Activated CD4-positive, alpha-beta T cell treated with anti-CD3 and anti-CD28 coated beads, Interleukin-2, amount 10 ng/mL, durations not matched to agents 24 days and 14 days (primary cell): ENCODE measurements around the gene TAGAP. TPM values are rescaled to one million over a fixed set of nuclear protein-coding genes. Genes with fewer than 3 reads are reported as not detected.
"Not testable (repeated sequence)": the region's sequence is repeated elsewhere in the genome, so short reads cannot be mapped to it uniquely, and the experiment has no call there.

Experiments used
- DNase-seq: peaks from one replicate; pipeline ENCODE4 v3.0.0; 2022
- H3K27ac Mint-ChIP-seq: one replicate; pipeline ENCODE4 v1.8.0; 2022; ENCODE audit warnings: mild to moderate bottlenecking, mixed read lengths
- H3K27me3 Mint-ChIP-seq: one replicate; pipeline ENCODE4 v1.8.0; 2022; ENCODE audit warnings: mixed read lengths
- H3K36me3 Mint-ChIP-seq: one replicate; pipeline ENCODE4 v1.8.0; 2022; ENCODE audit warnings: low read depth, mild to moderate bottlenecking, mixed read lengths
- H3K4me1 Mint-ChIP-seq: one replicate; pipeline ENCODE4 v1.8.0; 2021; ENCODE audit warnings: mixed read lengths
- H3K4me3 Mint-ChIP-seq: one replicate; pipeline ENCODE4 v1.8.0; 2022; ENCODE audit warnings: mild to moderate bottlenecking, moderate library complexity, mixed read lengths
- H3K9me3 Mint-ChIP-seq: one replicate; pipeline ENCODE4 v1.8.0; 2021; ENCODE audit warnings: mixed read lengths
- intact Hi-C: fragments of 100-400 bp; cut with micrococcal nuclease; formaldehyde crosslinking; loops from one replicate; pipeline ENCODE4 v1.15.1; 2023
- total RNA-seq: library from RNA; stranded (reverse); gene quantifications from 2 replicates; pipeline ENCODE4 v1.2.3, GENCODE V29; 2022

The TAGAP gene
- total RNA-seq, 1 donor from 2014 or later: 183 TPM

DNA sequence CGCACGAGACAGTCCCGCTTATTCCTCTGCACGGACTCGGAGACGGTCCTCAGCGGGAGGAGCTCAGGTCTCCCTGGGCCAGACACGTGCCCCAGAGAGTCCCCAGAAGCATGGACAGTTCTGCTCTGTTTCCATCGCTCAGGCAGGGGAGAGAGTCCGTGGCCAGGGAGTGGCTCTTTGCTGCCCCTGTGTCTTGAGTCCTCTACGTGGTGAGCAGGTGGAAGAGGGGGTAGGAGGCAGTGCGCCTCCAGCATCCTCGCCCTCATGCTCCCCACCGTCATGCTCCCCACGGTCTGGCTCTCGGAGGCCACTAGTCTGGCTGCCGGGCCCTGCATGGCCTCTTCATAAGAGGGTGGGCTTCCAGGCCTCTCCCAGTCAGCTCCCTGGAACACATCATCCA lies 8.9 kb downstream of the TAGAP start:
- intact Hi-C loops: no loop called here
- Mint-ChIP-seq H3K9me3 (no peaks in the 10 kb centered on the region), H3K27ac (peak overlapping the region; percentile 37), H3K36me3 (peaks cover 64% of the 10 kb centered on the region), H3K4me3 (peak overlapping the region; percentile 34), H3K27me3 (no peaks in the 10 kb centered on the region), H3K4me1 (peaks cover 38% of the 10 kb centered on the region)
- DNase-seq: no peak

GRCh38 chr6:159033160-159034049 lies 11.4 kb downstream of the TAGAP start:
- Mint-ChIP-seq H3K27ac (peak overlapping the region; percentile 72), H3K9me3 (no peaks in the 10 kb centered on the region), H3K36me3 (peaks cover 40% of the 10 kb centered on the region), H3K4me1 (peaks cover 22% of the 10 kb centered on the region), H3K4me3 (no peak overlapping the region), H3K27me3 (no peaks in the 10 kb centered on the region)
- no peak for DNase-seq
- intact Hi-C loops: no loop called here

DNA sequence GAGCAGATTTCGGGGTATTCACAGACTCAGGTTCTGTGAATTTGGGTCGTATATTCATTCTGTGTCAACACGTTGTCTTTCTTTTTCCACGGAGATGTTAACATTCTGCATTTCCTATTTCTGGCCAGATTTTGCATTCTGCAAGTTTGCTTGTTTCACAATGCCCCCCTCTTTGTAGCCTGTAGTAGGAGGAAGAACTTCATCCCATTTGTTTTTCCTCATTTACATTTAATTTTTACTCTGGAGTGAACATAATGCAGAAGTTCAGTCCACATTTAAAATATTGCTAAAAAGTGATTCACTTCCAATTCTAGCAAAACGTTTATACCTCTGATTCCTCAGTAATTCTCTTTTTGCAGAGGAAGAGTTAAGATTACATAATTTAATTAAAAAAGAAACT lies 12.9 kb downstream of the TAGAP start:
- no peaks in the 10 kb centered on the region for H3K27me3 Mint-ChIP-seq
- no peak overlapping the region for H3K4me3 Mint-ChIP-seq
- peaks cover 31% of the 10 kb centered on the region for H3K36me3 Mint-ChIP-seq
- intact Hi-C loops: no loop called here
- peaks cover 15% of the 10 kb centered on the region for H3K4me1 Mint-ChIP-seq
- DNase-seq: no peak
- no peak overlapping the region for H3K27ac Mint-ChIP-seq
- peaks cover 3% of the 10 kb centered on the region for H3K9me3 Mint-ChIP-seq

- Mint-ChIP-seq H3K27ac (no peak overlapping the region), H3K4me3 (no peak overlapping the region), H3K9me3 (peaks cover 13% of the 10 kb centered on the region), H3K4me1 (peaks cover 5% of the 10 kb centered on the region), H3K27me3 (no peaks in the 10 kb centered on the region), H3K36me3 (peaks cover 21% of the 10 kb centered on the region)
- intact Hi-C loops: no loop called here
- DNase-seq: no peak
These were observed 14.6 kb downstream of the TAGAP start for GRCh38 chr6:159030168-159030567.

DNA sequence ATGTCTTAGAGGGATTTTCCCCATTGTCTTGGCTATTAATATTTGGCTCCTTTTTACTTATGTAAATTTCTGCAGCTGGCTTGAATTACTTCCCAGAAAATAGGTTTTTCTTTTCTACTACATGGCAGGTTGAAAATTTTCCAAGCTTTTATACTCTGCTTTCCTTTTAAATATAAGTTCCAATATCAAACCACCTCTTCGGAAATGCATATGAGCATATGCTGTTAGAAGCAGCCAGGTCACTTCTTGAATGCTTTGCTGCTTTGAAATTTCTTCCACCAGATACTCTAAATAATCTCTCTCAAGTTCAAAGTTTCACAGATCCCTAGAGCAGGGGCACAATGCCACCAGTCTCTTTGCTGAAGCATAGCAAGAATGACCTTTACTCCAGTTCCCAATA lies 19.6 kb downstream of the TAGAP start:
- H3K27me3 Mint-ChIP-seq, DNase-seq, H3K4me1 Mint-ChIP-seq, H3K27ac Mint-ChIP-seq, H3K4me3 Mint-ChIP-seq, intact Hi-C loops: not testable (repeated sequence)
- Mint-ChIP-seq H3K36me3 (peaks cover 26% of the 10 kb centered on the region), H3K9me3 (peaks cover 29% of the 10 kb centered on the region)

DNA sequence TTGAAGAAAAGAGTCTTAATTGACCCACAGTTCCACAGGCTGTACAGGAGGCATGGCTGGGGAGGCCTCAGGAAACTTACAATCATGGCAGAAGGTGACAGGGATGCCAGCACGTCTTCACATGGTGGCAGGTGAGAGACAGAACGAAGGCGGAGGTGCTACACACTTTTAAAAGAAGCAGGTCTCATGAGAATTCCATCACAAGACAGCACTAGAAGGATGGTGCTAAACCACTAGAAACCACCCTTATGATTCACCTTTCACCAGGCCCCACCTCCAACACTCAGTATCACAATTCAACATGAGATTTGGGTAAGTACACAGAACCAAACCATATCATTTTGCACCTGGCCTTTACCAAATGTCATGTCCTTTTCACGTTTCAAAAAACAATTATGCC lies 20.9 kb downstream of the TAGAP start:
- Mint-ChIP-seq H3K27me3 (no peaks in the 10 kb centered on the region), H3K4me1 (peaks cover 15% of the 10 kb centered on the region), H3K27ac (peak overlapping the region; percentile 87), H3K4me3 (no peak overlapping the region), H3K9me3 (peaks cover 29% of the 10 kb centered on the region), H3K36me3 (peaks cover 26% of the 10 kb centered on the region)
- intact Hi-C loops: no loop called here
- DNase-seq: no peak

- no peak overlapping the region for H3K27ac Mint-ChIP-seq
- peaks cover 34% of the 10 kb centered on the region for H3K4me1 Mint-ChIP-seq
- H3K36me3 Mint-ChIP-seq: peaks cover 13% of the 10 kb centered on the region
- H3K4me3 Mint-ChIP-seq: no peak overlapping the region
- no peak for DNase-seq
- intact Hi-C loops: no loop called here
- no peaks in the 10 kb centered on the region for H3K27me3 Mint-ChIP-seq
- peaks cover 17% of the 10 kb centered on the region for H3K9me3 Mint-ChIP-seq
These were observed 24.8 kb downstream of the TAGAP start for GRCh38 chr6:159020011-159020410.

DNA sequence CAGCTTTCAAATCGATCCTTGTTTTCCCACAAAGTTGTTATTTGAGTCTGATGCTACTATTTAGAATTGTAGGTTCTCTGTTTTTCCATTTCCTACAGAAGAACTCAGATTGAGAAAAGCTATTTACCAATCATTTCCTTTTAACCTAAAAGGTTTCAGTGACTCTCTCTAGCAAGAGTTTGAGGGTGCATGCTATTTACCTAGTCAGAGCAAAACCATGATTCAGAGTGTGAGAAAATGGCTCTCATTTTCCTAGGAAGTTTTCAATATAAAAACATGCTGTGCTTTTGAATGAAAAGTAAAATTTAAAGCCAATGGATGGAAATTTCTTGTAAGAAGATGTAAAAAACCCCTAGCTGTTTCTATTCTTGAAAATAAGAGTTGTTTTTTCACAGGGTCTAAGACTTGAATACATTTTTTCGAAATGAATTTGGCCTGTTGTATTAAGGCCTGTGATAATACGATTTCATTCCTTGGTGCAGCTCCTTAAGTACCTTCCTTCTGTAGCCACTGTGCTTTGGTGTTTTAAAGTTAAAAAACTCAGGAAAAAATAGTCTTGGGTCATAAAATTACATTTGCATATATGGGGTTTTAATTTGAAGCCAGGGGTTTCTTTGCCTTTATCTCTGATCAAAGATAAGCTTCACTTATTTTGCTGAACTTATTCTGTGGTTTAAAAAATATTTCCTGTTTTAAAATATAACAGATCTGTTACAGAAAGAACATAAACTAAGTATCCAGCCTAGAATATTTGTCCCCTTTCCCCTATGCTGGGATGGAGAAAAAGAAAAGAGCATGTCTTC lies 26.8 kb downstream of the TAGAP start:
- Mint-ChIP-seq H3K9me3 (peaks cover 9% of the 10 kb centered on the region), H3K27me3 (no peaks in the 10 kb centered on the region), H3K4me3 (peak overlapping the region; percentile 45), H3K27ac (peak overlapping the region; percentile 79), H3K4me1 (peaks cover 42% of the 10 kb centered on the region), H3K36me3 (peaks cover 6% of the 10 kb centered on the region)
- DNase-seq: no peak
- intact Hi-C loops: loop anchor here (1.0 to 2.0 kb wide), 10 partner anchors 9 to 1257 kb away; no protein-coding TSS in a partner anchor

GRCh38 chr6:159014406-159014805 lies 30.4 kb downstream of the TAGAP start:
- H3K36me3 Mint-ChIP-seq: peaks cover 2% of the 10 kb centered on the region
- peaks cover 51% of the 10 kb centered on the region for H3K4me1 Mint-ChIP-seq
- intact Hi-C loops: no loop called here
- no peak overlapping the region for H3K27ac Mint-ChIP-seq
- no peaks in the 10 kb centered on the region for H3K9me3 Mint-ChIP-seq
- no peak for DNase-seq
- no peak overlapping the region for H3K4me3 Mint-ChIP-seq
- H3K27me3 Mint-ChIP-seq: no peaks in the 10 kb centered on the region

DNA sequence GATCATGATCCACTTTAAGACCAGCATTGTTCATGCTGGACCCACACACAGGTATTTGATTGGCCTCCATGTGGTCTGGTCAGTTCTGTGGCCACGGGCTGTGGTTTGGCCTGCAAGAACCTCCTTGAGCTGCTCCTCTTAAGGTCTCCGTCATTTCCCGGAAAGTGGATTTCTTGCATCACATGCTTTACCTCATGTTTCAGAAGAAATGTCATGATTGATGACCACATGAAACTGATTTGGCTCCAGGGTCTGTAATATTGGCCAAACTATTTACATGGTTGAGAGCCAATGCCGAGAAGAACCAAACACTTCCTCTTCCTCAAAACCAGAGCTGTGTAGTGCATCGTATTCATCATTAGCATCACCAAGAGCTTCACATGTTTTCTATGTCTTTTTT lies 31.6 kb downstream of the TAGAP start:
- H3K9me3 Mint-ChIP-seq: no peaks in the 10 kb centered on the region
- DNase-seq: peak; percentile 50
- H3K4me3 Mint-ChIP-seq: no peak overlapping the region
- no peak overlapping the region for H3K27ac Mint-ChIP-seq
- peaks cover 45% of the 10 kb centered on the region for H3K4me1 Mint-ChIP-seq
- no peaks in the 10 kb centered on the region for H3K27me3 Mint-ChIP-seq
- H3K36me3 Mint-ChIP-seq: peaks cover 2% of the 10 kb centered on the region
- intact Hi-C loops: no loop called here

GRCh38 chr6:159012201-159012600 lies 32.6 kb downstream of the TAGAP start:
- H3K4me3 Mint-ChIP-seq: no peak overlapping the region
- peaks cover 41% of the 10 kb centered on the region for H3K4me1 Mint-ChIP-seq

DNA sequence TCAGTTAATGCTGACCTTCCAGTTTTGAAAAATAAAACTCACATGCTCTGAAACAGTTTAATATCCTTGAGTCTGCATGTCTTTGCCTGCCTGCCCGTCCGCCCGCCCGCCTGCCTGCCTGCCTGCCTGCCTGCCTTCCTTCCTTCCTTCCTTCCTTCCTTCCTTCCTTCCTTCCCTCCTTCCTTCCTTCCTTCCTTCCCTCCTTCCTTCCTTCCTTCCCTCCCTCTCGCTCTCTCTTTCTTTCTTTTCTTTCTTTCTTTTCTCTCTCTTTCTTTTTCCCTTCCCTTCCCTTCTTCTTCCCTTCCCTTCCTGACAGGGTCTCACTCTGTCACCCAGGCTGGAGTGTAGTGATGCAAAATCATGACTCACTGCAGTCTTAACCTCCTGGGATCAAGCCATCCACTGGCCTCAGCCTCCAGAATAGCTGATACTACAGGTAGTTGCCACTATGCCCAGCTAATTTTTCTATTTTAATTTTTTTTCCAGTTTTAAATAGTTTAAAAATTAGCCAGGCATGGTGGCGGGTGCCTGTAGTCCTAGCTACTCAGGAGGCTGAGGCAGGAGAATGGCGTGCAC lies 34.7 kb downstream of the TAGAP start:
- intact Hi-C loops, DNase-seq, H3K36me3 Mint-ChIP-seq, H3K4me3 Mint-ChIP-seq, H3K9me3 Mint-ChIP-seq, H3K27me3 Mint-ChIP-seq: not testable (repeated sequence)
- peak overlapping the region; percentile 56 for H3K27ac Mint-ChIP-seq
- peaks cover 34% of the 10 kb centered on the region for H3K4me1 Mint-ChIP-seq

More at GRCh38 chr6:159012201-159012600, 32.6 kb downstream of the TAGAP start:
- Mint-ChIP-seq H3K36me3 (peaks cover 2% of the 10 kb centered on the region), H3K27ac (no peak overlapping the region), H3K27me3 (no peaks in the 10 kb centered on the region), H3K9me3 (no peaks in the 10 kb centered on the region)
- intact Hi-C loops: no loop called here
- peak; percentile 48 for DNase-seq

DNA sequence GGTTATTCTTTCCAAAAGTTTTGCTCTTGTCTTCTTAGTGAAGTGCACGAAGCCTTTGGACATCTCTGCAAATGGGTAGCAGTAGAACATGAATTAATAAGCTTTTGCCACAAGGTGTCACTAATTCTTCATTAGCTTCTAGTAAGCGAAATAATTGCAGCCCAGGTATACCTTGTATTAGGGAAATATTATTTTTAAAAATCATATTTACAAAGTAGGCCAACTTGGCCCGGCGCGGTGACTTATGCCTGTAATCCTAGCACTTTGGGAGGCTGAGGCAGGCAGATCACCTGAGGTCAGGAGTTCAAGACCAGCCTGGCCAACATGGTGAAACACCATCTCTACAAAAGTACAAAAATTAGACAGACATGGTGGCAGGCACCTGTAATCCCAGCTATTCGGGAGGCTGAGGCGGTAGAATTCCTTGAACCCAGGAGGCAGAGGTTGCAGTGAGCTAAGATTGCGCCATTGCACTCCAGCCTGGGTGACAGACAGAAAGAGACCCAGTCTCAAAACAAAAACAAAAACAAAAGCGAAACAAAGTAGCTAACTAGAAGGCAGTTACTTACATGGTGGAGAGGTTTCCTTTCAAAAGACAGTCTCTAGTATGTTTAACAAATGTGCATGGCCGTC lies 36.0 kb downstream of the TAGAP start:
- Mint-ChIP-seq H3K27me3 (no peaks in the 10 kb centered on the region), H3K36me3 (peaks cover 2% of the 10 kb centered on the region), H3K4me1 (peaks cover 29% of the 10 kb centered on the region), H3K9me3 (no peaks in the 10 kb centered on the region), H3K4me3 (peak overlapping the region; percentile 16), H3K27ac (peak overlapping the region; percentile 34)
- intact Hi-C loops: loop anchor here (1.0 kb wide), 3 partner anchors 10 to 126 kb away; no protein-coding TSS in a partner anchor
- DNase-seq: peak; percentile 71
